HG03280 (cell line): ENCODE measurements around the gene ADAMTS13.
"Not testable (repeated sequence)": the region's sequence is repeated elsewhere in the genome, so short reads cannot be mapped to it uniquely, and the experiment has no call there.

Experiments used
- ATAC-seq: cut with Tn5 transposase; IDR thresholded peaks from one replicate; pipeline ENCODE4 v1.9.1; 2021; ENCODE audit warnings: mild to moderate bottlenecking, moderate library complexity; ENCODE audit not compliant: unreplicated experiment

The ADAMTS13 gene

DNA sequence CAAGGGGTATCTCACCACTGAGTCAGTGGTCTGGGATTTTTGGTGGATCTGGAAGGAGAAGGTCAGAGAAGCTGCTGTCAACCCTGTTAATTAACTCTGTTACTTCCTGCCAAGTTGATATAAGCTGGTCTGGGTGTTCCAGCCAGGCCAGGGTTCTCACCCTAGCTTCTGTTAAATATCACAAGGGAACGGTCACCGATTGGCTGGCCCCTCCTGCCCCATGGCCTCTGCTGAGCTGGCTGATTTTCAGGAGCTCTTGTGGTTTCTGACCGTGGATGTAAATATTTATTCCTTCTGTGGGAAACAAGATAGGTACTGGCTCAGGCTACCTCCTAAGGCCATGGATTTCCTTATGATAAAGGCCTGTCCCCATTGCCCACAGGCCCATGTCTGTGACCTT lies 1.0 kb downstream of the ADAMTS13 start:
- ATAC-seq = no peak

DNA sequence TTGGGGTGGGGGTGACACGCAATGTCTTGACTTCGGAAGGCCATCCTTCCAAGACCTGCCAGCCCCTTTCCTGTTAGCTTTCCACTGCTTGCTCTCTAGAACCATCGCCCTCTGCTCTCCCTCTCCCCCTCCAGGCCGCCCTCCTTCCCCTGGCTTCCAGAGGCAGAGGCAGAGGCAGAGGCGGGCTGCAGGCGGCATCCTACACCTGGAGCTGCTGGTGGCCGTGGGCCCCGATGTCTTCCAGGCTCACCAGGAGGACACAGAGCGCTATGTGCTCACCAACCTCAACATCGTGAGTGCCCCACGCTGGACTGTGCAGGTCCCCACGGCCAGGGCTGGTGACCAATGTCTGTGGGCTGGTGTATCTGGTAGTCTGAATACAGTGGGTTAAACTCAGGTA lies 2.0 kb downstream of the ADAMTS13 start:
- ATAC-seq = no peak

GRCh38 chr9:133425049-133425632 lies 3.0 kb downstream of the ADAMTS13 start:
- ATAC-seq = no peak

GRCh38 chr9:133426011-133426410 lies 3.8 kb downstream of the ADAMTS13 start:
- no peak for ATAC-seq

GRCh38 chr9:133427658-133428348 lies 5.6 kb downstream of the ADAMTS13 start:
- ATAC-seq = no peak

DNA sequence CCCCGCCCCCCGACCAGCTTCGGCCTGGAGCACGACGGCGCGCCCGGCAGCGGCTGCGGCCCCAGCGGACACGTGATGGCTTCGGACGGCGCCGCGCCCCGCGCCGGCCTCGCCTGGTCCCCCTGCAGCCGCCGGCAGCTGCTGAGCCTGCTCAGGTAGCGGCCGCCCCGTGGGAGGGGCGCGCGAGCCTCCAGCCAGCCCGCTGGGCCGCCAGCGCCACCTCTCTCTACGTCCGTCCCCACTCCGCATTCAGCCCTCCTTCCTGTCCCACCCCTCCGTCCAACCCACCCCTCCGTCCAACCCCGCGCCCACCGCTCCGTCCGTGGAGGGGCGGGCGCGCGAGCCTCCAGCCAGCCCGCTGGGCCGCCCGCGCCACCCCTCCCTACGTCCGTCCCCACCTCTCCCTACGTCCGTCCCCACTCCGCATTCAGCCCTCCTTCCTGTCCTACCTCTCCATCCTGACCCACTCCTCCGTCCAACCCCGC lies 6.5 kb downstream of the ADAMTS13 start:
- ATAC-seq = no peak

DNA sequence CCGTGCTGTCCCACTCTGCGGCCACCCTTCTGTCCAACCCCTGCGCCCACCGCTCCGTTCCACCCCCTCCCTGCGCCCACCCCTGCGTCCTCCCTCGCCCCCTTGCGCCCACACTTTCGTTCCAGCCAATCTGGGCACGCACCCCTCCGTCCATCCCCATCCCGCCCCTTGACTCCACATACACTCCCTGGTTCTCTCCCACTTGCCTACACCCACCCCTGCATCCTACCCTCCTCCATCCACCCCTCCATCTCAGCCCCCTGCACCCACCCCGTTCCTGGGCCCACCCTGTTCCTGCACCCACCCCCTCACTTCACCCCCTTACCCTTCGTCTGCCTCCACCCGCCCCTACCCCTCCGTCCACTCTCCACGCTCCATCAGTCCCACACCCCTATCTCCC lies 7.0 kb downstream of the ADAMTS13 start:
- no peak for ATAC-seq

DNA sequence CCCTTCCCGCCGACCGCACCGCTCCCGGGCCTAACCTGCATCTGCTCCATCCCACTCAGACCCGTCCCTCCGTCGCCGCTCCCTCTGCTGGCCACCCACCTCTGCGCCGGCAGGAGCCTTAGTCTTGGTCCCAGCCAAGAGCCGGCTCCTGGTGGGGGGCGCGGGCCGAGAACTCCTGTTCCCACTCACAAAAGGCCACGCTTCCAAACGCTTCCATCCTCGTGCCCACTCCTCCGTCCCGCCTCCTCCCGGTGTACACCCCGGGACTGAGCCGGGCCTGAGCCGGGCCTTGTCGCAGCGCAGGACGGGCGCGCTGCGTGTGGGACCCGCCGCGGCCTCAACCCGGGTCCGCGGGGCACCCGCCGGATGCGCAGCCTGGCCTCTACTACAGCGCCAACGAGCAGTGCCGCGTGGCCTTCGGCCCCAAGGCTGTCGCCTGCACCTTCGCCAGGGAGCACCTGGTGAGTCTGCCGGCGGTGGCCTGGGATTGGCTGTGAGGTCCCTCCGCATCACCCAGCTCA lies 7.5 kb downstream of the ADAMTS13 start:
- no peak for ATAC-seq

DNA sequence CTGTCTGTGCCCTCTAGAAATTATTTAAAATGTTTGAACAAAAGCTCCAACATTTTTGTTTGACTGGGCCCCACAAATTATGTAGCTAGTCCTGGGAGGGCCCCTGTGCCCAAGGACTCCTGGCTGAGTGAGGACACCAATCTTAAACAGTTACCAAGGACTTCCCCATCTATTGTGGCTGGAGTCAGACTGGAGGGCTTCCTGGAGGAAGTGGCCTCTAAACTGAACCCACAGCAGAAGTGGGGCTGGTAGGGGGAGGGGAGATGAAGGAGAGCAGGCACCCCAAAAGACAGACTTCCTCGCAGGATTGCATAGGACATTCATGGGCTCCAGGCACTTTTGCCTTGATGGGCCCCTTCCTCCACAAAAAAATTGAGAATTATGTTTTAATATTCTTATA lies 8.1 kb downstream of the ADAMTS13 start:
- ATAC-seq = no peak

DNA sequence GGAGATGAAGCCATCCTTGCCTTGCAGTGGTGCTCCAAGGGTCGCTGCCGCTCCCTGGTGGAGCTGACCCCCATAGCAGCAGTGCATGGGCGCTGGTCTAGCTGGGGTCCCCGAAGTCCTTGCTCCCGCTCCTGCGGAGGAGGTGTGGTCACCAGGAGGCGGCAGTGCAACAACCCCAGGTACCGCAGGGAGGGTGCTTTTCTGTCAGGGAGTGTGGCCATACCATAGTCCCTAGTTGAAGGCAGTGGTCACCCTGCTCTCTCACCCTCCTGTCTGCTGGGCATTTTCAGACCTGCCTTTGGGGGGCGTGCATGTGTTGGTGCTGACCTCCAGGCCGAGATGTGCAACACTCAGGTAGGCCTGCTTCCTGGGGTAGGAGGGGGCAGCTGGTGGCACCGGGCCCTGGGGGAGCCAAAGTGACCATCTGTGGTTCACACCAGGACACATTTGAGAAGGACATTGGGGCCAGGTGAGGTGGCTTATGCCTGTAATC lies 11.2 kb downstream of the ADAMTS13 start:
- no peak for ATAC-seq

DNA sequence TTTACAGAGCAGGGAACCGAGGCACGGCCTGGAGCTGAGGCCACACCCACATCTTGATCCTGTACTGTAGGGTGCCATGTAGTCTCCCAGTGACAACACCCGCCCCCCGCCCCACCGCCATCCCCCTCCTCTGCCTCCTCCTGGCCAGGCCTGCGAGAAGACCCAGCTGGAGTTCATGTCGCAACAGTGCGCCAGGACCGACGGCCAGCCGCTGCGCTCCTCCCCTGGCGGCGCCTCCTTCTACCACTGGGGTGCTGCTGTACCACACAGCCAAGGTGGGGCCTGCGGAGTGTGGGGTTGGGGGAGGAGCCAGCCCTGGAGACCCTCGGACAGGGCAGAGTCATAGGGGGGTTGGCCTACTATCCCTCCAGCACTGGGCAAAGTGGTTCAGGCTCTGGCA lies 14.5 kb downstream of the ADAMTS13 start:
- no peak for ATAC-seq

GRCh38 chr9:133437753-133438531 lies 15.8 kb downstream of the ADAMTS13 start:
- no peak for ATAC-seq

GRCh38 chr9:133439337-133439736 lies 17.2 kb downstream of the ADAMTS13 start:
- ATAC-seq = no peak

GRCh38 chr9:133440874-133441273 lies 18.7 kb downstream of the ADAMTS13 start:
- ATAC-seq = no peak

DNA sequence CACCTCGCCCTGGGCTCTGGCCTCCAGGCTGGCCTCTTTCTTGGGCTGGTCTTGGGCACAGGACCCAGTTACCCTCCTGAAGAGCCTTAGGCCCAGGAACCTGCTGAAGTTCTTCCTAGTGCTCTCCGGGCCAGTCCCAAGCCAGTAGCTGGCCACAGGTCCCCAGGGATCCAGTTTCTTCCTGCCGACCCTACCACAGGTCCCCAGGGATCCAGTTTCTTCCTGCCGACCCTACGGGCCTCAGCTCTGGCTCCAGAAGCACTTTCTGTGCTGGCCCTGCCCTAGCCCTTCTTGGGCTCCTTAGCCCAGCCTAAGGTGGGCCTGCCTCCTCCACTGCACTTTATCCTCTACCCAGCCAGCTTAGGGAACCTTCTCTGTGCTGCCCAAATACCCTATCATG lies 19.4 kb downstream of the ADAMTS13 start:
- ATAC-seq = no peak

- ATAC-seq = no peak
Observed at GRCh38 chr9:133443248-133443647, 21.1 kb downstream of the ADAMTS13 start.

- ATAC-seq = no peak
Observed at GRCh38 chr9:133443982-133444381, 21.8 kb downstream of the ADAMTS13 start.

GRCh38 chr9:133445293-133445969 lies 23.3 kb downstream of the ADAMTS13 start:
- ATAC-seq = no peak

GRCh38 chr9:133448487-133448972 lies 26.4 kb downstream of the ADAMTS13 start:
- no peak for ATAC-seq

- no peak for ATAC-seq
Observed at GRCh38 chr9:133449760-133450159, 27.6 kb downstream of the ADAMTS13 start.

DNA sequence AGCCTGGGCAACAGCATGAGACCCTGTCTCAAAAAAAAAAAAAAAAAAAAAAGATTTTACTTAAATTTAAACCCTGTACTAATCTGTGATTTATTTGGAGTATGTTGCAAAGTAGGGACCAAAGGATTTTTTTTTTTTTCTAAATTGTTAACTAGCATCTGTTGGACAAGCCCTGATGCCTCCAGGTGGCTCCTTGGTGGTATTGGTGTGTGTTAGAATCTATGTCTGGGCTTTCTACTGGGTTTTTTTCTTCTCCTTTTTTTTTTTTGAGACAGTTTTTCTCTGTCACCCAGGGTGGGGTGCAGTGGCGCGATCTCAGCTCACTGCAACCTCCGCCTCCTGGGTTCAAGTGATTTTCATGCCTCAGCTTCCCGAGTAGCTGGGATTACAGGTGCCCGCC lies 29.7 kb downstream of the ADAMTS13 start:
- ATAC-seq = not testable (repeated sequence)
